ENCODE data around the gene CNGB1.

- no peak for TF ChIP-seq CTCF (IDR thresholded peaks at IDR 0.05; ENCODE audit: poor library complexity)
- no peak for TF ChIP-seq EZH2 (IDR thresholded peaks at IDR 0.05; ENCODE audit: borderline replicate concordance)
- TF ChIP-seq EZH2phosphoT487 (IDR thresholded peaks at IDR 0.05; ENCODE audit: low read depth, severe bottlenecking, unreplicated experiment), result no peak
Measured at GRCh38 chr16:57923418-57923817, 47.5 kb downstream of the CNGB1 start.
